HG03135 (cell line): ENCODE measurements around the gene PCDH9.
"Not testable (repeated sequence)": the region's sequence is repeated elsewhere in the genome, so short reads cannot be mapped to it uniquely, and the experiment has no call there.

Source experiments
- ATAC-seq: cut with Tn5 transposase; IDR thresholded peaks from one replicate; pipeline ENCODE4 v1.9.1; 2021; ENCODE audit warnings: mild to moderate bottlenecking, moderate library complexity; ENCODE audit not compliant: unreplicated experiment

The PCDH9 gene

GRCh38 chr13:66933527-66933926, 296.6 kb downstream of the PCDH9 start:
- ATAC-seq: no peak

GRCh38 chr13:66927562-66927961, 302.6 kb downstream of the PCDH9 start:
- no peak for ATAC-seq

- no peak for ATAC-seq
These were observed 303.1 kb downstream of the PCDH9 start for GRCh38 chr13:66926851-66927524.

GRCh38 chr13:66926200-66926850, 303.8 kb downstream of the PCDH9 start:
- no peak for ATAC-seq

GRCh38 chr13:66922444-66922843, 307.7 kb downstream of the PCDH9 start:
- no peak for ATAC-seq

- no peak for ATAC-seq
These were observed 308.7 kb downstream of the PCDH9 start for GRCh38 chr13:66921437-66921836.

- no peak for ATAC-seq
These were observed 314.4 kb downstream of the PCDH9 start for GRCh38 chr13:66915596-66916185.

- ATAC-seq: no peak
These were observed 316.0 kb downstream of the PCDH9 start for GRCh38 chr13:66914155-66914554.

- ATAC-seq: no peak
These were observed 318.7 kb downstream of the PCDH9 start for GRCh38 chr13:66911411-66911939.

GRCh38 chr13:66899955-66900354, 330.2 kb downstream of the PCDH9 start:
- ATAC-seq: no peak

GRCh38 chr13:66896933-66897332, 333.2 kb downstream of the PCDH9 start:
- ATAC-seq: no peak

GRCh38 chr13:66895780-66896179, 334.4 kb downstream of the PCDH9 start:
- ATAC-seq: no peak

- no peak for ATAC-seq
These were observed 334.8 kb downstream of the PCDH9 start for GRCh38 chr13:66895320-66895719.

- ATAC-seq: no peak
These were observed 341.4 kb downstream of the PCDH9 start for GRCh38 chr13:66888698-66889097.

- ATAC-seq: no peak
These were observed 343.0 kb downstream of the PCDH9 start for GRCh38 chr13:66887088-66887487.

GRCh38 chr13:66886264-66886663, 343.9 kb downstream of the PCDH9 start:
- ATAC-seq: no peak

GRCh38 chr13:66881170-66881569, 349.0 kb downstream of the PCDH9 start:
- not testable (repeated sequence) for ATAC-seq

GRCh38 chr13:66879988-66880387, 350.1 kb downstream of the PCDH9 start:
- no peak for ATAC-seq

- no peak for ATAC-seq
These were observed 354.9 kb downstream of the PCDH9 start for GRCh38 chr13:66875264-66875663.

GRCh38 chr13:66864627-66865026, 365.5 kb downstream of the PCDH9 start:
- ATAC-seq: no peak

- no peak for ATAC-seq
These were observed 369.2 kb downstream of the PCDH9 start for GRCh38 chr13:66860878-66861417.
